ENCODE results near the gene RGCC.
"Not testable (repeated sequence)": the region's sequence is repeated elsewhere in the genome, so short reads cannot be mapped to it uniquely, and the experiment has no call there.

RGCC gene

GRCh38 chr13:41424675-41425074 lies 32.7 kb upstream of the RGCC start:
- DNase-seq (ENCODE audit: low spot score); H3K36me3 Mint-ChIP-seq (ENCODE audit: low read depth); H3K27me3 Mint-ChIP-seq (ENCODE audit: low read depth); H3K4me1 Mint-ChIP-seq (ENCODE audit: low read depth); H3K27ac Mint-ChIP-seq; H3K4me3 Mint-ChIP-seq; H3K9me3 Mint-ChIP-seq: not testable (repeated sequence)

GRCh38 chr13:41426047-41426446 lies 31.3 kb upstream of the RGCC start:
- Mint-ChIP-seq H3K36me3 (ENCODE audit: low read depth) (no peaks in the 10 kb centered on the region), H3K27me3 (ENCODE audit: low read depth) (peaks cover 6% of the 10 kb centered on the region), H3K27ac (no peak overlapping the region), H3K9me3 (no peaks in the 10 kb centered on the region), H3K4me1 (ENCODE audit: low read depth) (peaks cover 6% of the 10 kb centered on the region), H3K4me3 (no peak overlapping the region)
- no peak for DNase-seq (ENCODE audit: low spot score)

GRCh38 chr13:41427666-41428065 lies 29.7 kb upstream of the RGCC start:
- Mint-ChIP-seq H3K27me3 (ENCODE audit: low read depth) (peaks cover 6% of the 10 kb centered on the region), H3K9me3 (no peaks in the 10 kb centered on the region), H3K36me3 (ENCODE audit: low read depth) (no peaks in the 10 kb centered on the region), H3K4me3 (peak overlapping the region; percentile 67), H3K4me1 (ENCODE audit: low read depth) (peaks cover 6% of the 10 kb centered on the region), H3K27ac (no peak overlapping the region)
- DNase-seq (ENCODE audit: low spot score): no peak

- DNase-seq (ENCODE audit: low spot score): no peak
- H3K36me3 Mint-ChIP-seq (ENCODE audit: low read depth): no peaks in the 10 kb centered on the region
- no peaks in the 10 kb centered on the region for H3K9me3 Mint-ChIP-seq
- H3K4me3 Mint-ChIP-seq: peak overlapping the region; percentile 17
- no peak overlapping the region for H3K27ac Mint-ChIP-seq
- peaks cover 6% of the 10 kb centered on the region for H3K4me1 Mint-ChIP-seq (ENCODE audit: low read depth)
- H3K27me3 Mint-ChIP-seq (ENCODE audit: low read depth): peaks cover 6% of the 10 kb centered on the region
These were observed 29.2 kb upstream of the RGCC start for GRCh38 chr13:41428155-41428554.

- H3K27ac Mint-ChIP-seq; DNase-seq (ENCODE audit: low spot score); H3K36me3 Mint-ChIP-seq (ENCODE audit: low read depth); H3K4me3 Mint-ChIP-seq; H3K27me3 Mint-ChIP-seq (ENCODE audit: low read depth); H3K4me1 Mint-ChIP-seq (ENCODE audit: low read depth); H3K9me3 Mint-ChIP-seq: not testable (repeated sequence)
These were observed 23.3 kb upstream of the RGCC start for GRCh38 chr13:41434030-41434429.

GRCh38 chr13:41434831-41435520 lies 22.4 kb upstream of the RGCC start:
- Mint-ChIP-seq H3K4me1 (ENCODE audit: low read depth) (no peaks in the 10 kb centered on the region), H3K36me3 (ENCODE audit: low read depth) (no peaks in the 10 kb centered on the region), H3K27ac (no peak overlapping the region), H3K27me3 (ENCODE audit: low read depth) (no peaks in the 10 kb centered on the region), H3K4me3 (no peak overlapping the region), H3K9me3 (no peaks in the 10 kb centered on the region)
- no peak for DNase-seq (ENCODE audit: low spot score)

GRCh38 chr13:41443969-41444368 lies 13.4 kb upstream of the RGCC start:
- Mint-ChIP-seq H3K27me3 (ENCODE audit: low read depth) (no peaks in the 10 kb centered on the region), H3K9me3 (no peaks in the 10 kb centered on the region), H3K4me3 (no peak overlapping the region), H3K27ac (no peak overlapping the region), H3K4me1 (ENCODE audit: low read depth) (no peaks in the 10 kb centered on the region), H3K36me3 (ENCODE audit: low read depth) (no peaks in the 10 kb centered on the region)
- no peak for DNase-seq (ENCODE audit: low spot score)

- no peak overlapping the region for H3K27ac Mint-ChIP-seq
- H3K4me3 Mint-ChIP-seq: no peak overlapping the region
- H3K9me3 Mint-ChIP-seq: no peaks in the 10 kb centered on the region
- DNase-seq (ENCODE audit: low spot score): no peak
- H3K27me3 Mint-ChIP-seq (ENCODE audit: low read depth): peaks cover 28% of the 10 kb centered on the region
- peaks cover 2% of the 10 kb centered on the region for H3K4me1 Mint-ChIP-seq (ENCODE audit: low read depth)
- H3K36me3 Mint-ChIP-seq (ENCODE audit: low read depth): no peaks in the 10 kb centered on the region
These were observed 4.9 kb upstream of the RGCC start for GRCh38 chr13:41452462-41452861.

GRCh38 chr13:41453620-41454019 lies 3.7 kb upstream of the RGCC start:
- Mint-ChIP-seq H3K27me3 (ENCODE audit: low read depth) (peaks cover 28% of the 10 kb centered on the region), H3K9me3 (no peaks in the 10 kb centered on the region), H3K4me3 (no peak overlapping the region), H3K36me3 (ENCODE audit: low read depth) (no peaks in the 10 kb centered on the region), H3K4me1 (ENCODE audit: low read depth) (peaks cover 2% of the 10 kb centered on the region), H3K27ac (no peak overlapping the region)
- no peak for DNase-seq (ENCODE audit: low spot score)

- peaks cover 28% of the 10 kb centered on the region for H3K27me3 Mint-ChIP-seq (ENCODE audit: low read depth)
- H3K4me1 Mint-ChIP-seq (ENCODE audit: low read depth): peaks cover 6% of the 10 kb centered on the region
- no peak overlapping the region for H3K4me3 Mint-ChIP-seq
- no peak overlapping the region for H3K27ac Mint-ChIP-seq
- DNase-seq (ENCODE audit: low spot score): no peak
- peaks cover 3% of the 10 kb centered on the region for H3K36me3 Mint-ChIP-seq (ENCODE audit: low read depth)
- H3K9me3 Mint-ChIP-seq: no peaks in the 10 kb centered on the region
These were observed 3.2 kb upstream of the RGCC start for GRCh38 chr13:41454170-41454569.

- Mint-ChIP-seq H3K4me1 (ENCODE audit: low read depth) (peaks cover 23% of the 10 kb centered on the region), H3K4me3 (peak overlapping the region; percentile 71), H3K27ac (peak overlapping the region; percentile 43)
These were observed 1.5 kb upstream of the RGCC start for GRCh38 chr13:41455725-41456419.

GRCh38 chr13:41457589-41458186 lies 338 bp downstream of the RGCC start:
- DNase-seq (ENCODE audit: low spot score): peak; percentile 40
- Mint-ChIP-seq H3K4me3 (peak overlapping the region; percentile 95), H3K9me3 (no peaks in the 10 kb centered on the region), H3K4me1 (ENCODE audit: low read depth) (peaks cover 39% of the 10 kb centered on the region), H3K36me3 (ENCODE audit: low read depth) (peaks cover 28% of the 10 kb centered on the region), H3K27ac (peak overlapping the region; percentile 89), H3K27me3 (ENCODE audit: low read depth) (peaks cover 28% of the 10 kb centered on the region)

More at GRCh38 chr13:41455725-41456419, 1.5 kb upstream of the RGCC start:
- H3K9me3 Mint-ChIP-seq: no peaks in the 10 kb centered on the region
- DNase-seq (ENCODE audit: low spot score): no peak
- peaks cover 17% of the 10 kb centered on the region for H3K36me3 Mint-ChIP-seq (ENCODE audit: low read depth)
- peaks cover 28% of the 10 kb centered on the region for H3K27me3 Mint-ChIP-seq (ENCODE audit: low read depth)

GRCh38 chr13:41458187-41458760 lies 924 bp downstream of the RGCC start:
- Mint-ChIP-seq H3K4me1 (ENCODE audit: low read depth) (peaks cover 45% of the 10 kb centered on the region), H3K36me3 (ENCODE audit: low read depth) (peaks cover 33% of the 10 kb centered on the region), H3K27me3 (ENCODE audit: low read depth) (peaks cover 28% of the 10 kb centered on the region), H3K27ac (peak overlapping the region; percentile 89), H3K9me3 (no peaks in the 10 kb centered on the region), H3K4me3 (peak overlapping the region; percentile 95)
- DNase-seq (ENCODE audit: low spot score): peak; percentile 67
